Kidney (tissue), 14 donors: ENCODE measurements around the gene CAPN12. TPM values are rescaled to one million over a fixed set of nuclear protein-coding genes. Genes with fewer than 3 reads are reported as not detected.

Experiments
- DNase-seq, 5 donors: peaks; one replicate each; pipeline ENCODE4 v3.0.0-alpha.2; 2013 to 2020
- FAIRE-seq: peaks from 2 replicates; lab custom pipeline; 2012; peaks lifted over from hg19 to GRCh38; lab: Jason Lieb, UNC
- H3K27ac ChIP-seq, 2 donors: one replicate each; pipeline ENCODE4 v1.7.0; 2013; ENCODE audit warnings: low read depth in 2 of 2, low read length in 2 of 2, inconsistent platforms in 1 of 2
- H3K27me3 ChIP-seq: one replicate; pipeline ENCODE4 v1.7.1; 2013; ENCODE audit warnings: low read length, inconsistent platforms; ENCODE audit not compliant: control insufficient read depth, insufficient read depth
- H3K36me3 ChIP-seq, 3 donors: one replicate each; pipeline versions ENCODE4 v1.7.0 to v1.7.1; 2013; ENCODE audit warnings: low read length in 3 of 3, control low read depth in 1 of 3, inconsistent platforms in 1 of 3; ENCODE audit not compliant: insufficient read depth in 3 of 3, control insufficient read depth in 2 of 3
- H3K4me1 ChIP-seq, 3 donors: one replicate each; pipeline versions ENCODE4 v1.7.0 to v1.7.1; 2013; ENCODE audit warnings: low read length in 3 of 3, inconsistent platforms in 1 of 3, low read depth in 1 of 3; ENCODE audit not compliant: control insufficient read depth in 2 of 3, insufficient read depth in 2 of 3
- H3K4me3 ChIP-seq, 3 donors: one replicate each; pipeline versions ENCODE4 v1.7.0 to v1.8.1; 2013; ENCODE audit warnings: low read length in 3 of 3, control low read depth in 1 of 3, inconsistent platforms in 1 of 3
- H3K9ac ChIP-seq, 3 donors: one replicate each; pipeline versions ENCODE4 v1.7.0 to v1.7.1; 2013; ENCODE audit warnings: low read length in 3 of 3, control low read depth in 1 of 3, inconsistent platforms in 1 of 3
- H3K9me3 ChIP-seq, 3 donors: one replicate each; pipeline versions ENCODE4 v1.7.0 to v1.7.1; 2013; ENCODE audit warnings: low read length in 3 of 3, control low read depth in 1 of 3, inconsistent platforms in 1 of 3; ENCODE audit not compliant: control insufficient read depth in 2 of 3, insufficient read depth in 1 of 3
- CTCF ChIP-seq: IDR thresholded peaks from 3 replicates; pipeline ENCODE4 v1.5.1; 2012; ENCODE audit warnings: mild to moderate bottlenecking, moderate library complexity, borderline replicate concordance; ENCODE audit not compliant: insufficient read depth; ENCODE audit errors: extremely low read depth
- intact Hi-C: fragments of 100-400 bp; cut with DNase I; formaldehyde crosslinking; loops from one replicate; pipeline ENCODE4 v1.11.1; 2022
- polyA plus RNA-seq: library from polyadenylated mRNA; stranded (reverse); fragments of 350-450 nt; fragmentation: Illumina TruSeq; extraction: RNeasy Lipid Tissue Mini Kit (QIAGEN cat#74804); gene quantifications from one replicate; pipeline ENCODE4 v1.2.3, GENCODE V29; 2014; ENCODE audit warnings: low read depth, low replicate concordance; ENCODE audit not compliant: insufficient read depth
- total RNA-seq: library from RNA; stranded (reverse); fragmentation: NEBNext Ultra II Directional; extraction: Animal tissue kit (Norgen Biotek cat#: 25700); gene quantifications from one replicate; pipeline ENCODE4 v1.2.1, GENCODE V29; 2021
- donor health status: control.
- donor health status: control.
- donor health status: control.
- donor health status: control.
- donor health status: control.
- donor health status: DM: yes; HTN: yes; CAD: no.
- donor health status: Normal renal cell carcinoma (clear cell type).

CAPN12 gene
- total and polyA plus RNA-seq, 2 donors from 2014 or later = 27.1 to 31.1 TPM

- no peaks in the 10 kb centered on the region for H3K9me3 ChIP-seq
- H3K27me3 ChIP-seq = no peaks in the 10 kb centered on the region
- peak overlapping the region; percentile 26 to 71 for H3K27ac ChIP-seq
- peak overlapping the region in 1 of 3 donors; percentile 29 for H3K9ac ChIP-seq
- intact Hi-C loops = no loop called here
- H3K4me3 ChIP-seq = no peak overlapping the region
- H3K36me3 ChIP-seq = peaks cover 3 to 62% (median 35%) of the 10 kb centered on the region in 3 donors
- peaks cover 0 to 27% (median 4%) of the 10 kb centered on the region in 3 donors for H3K4me1 ChIP-seq
- DNase-seq = peak in 1 of 5 donors; percentile 78
- FAIRE-seq = no peak
- TF ChIP-seq CTCF = no peak
These were observed 17.4 kb downstream of the CAPN12 start for GRCh38 chr19:38726761-38727301.

GRCh38 chr19:38726284-38726673 is 18.0 kb downstream of the CAPN12 start:
- no peaks in the 10 kb centered on the region for H3K9me3 ChIP-seq
- FAIRE-seq (no peak), DNase-seq (no peak)
- H3K4me3 ChIP-seq = no peak overlapping the region
- no peak overlapping the region for H3K27ac ChIP-seq
- H3K36me3 ChIP-seq = peaks cover 3 to 68% (median 41%) of the 10 kb centered on the region in 3 donors
- no peak for TF ChIP-seq CTCF
- peak overlapping the region in 1 of 3 donors; percentile 29 for H3K9ac ChIP-seq
- intact Hi-C loops = no loop called here
- H3K4me1 ChIP-seq = peaks cover 0 to 27% (median 0%) of the 10 kb centered on the region in 3 donors
- H3K27me3 ChIP-seq = no peaks in the 10 kb centered on the region

DNA sequence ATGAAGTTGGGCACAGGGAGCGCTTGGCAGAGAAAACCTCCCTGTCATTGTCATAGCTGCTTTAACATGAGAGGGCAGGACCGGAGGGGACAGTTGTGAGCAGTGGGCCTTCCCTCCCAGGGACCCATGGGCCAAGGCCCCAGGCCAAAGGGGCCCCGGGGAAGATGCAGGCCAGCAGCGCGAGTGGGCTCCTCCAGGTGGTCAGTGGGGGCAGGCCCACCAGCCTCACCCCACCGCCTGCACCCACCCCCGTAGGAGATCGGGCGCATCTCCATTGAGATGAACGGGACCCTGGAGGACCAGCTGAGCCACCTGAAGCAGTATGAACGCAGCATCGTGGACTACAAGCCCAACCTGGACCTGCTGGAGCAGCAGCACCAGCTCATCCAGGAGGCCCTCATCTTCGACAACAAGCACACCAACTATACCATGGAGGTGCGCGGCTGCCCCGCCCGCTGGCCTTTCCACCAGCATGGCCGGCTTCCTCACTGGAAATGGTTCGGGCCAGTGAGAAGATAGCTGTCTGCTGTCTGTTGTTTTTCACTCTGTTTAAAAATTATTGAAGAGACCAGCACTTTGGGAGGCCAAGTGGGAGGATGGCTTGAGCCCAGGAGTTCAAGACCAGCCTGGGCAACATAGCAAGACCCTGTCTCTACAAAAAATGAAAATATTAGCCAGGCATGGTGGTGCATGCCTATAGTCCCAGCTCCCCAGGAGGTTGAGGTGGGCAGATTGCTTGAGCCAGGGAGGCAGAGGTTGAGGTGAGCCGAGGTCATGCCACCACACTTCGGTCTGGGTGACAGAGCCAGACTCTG is 18.6 kb downstream of the CAPN12 start:
- Histone ChIP-seq H3K36me3 (peaks cover 3 to 68% (median 43%) of the 10 kb centered on the region in 3 donors), H3K4me1 (peaks cover 0 to 24% (median 0%) of the 10 kb centered on the region in 3 donors), H3K27me3 (no peaks in the 10 kb centered on the region), H3K9ac (no peak overlapping the region), H3K9me3 (no peaks in the 10 kb centered on the region), H3K4me3 (no peak overlapping the region), H3K27ac (no peak overlapping the region)
- DNase-seq (no peak), FAIRE-seq (no peak)
- intact Hi-C loops = no loop called here
- no peak for TF ChIP-seq CTCF
